HCT116 (cell line): ENCODE measurements around the gene NOL4L.

Experiments used
- EGR1 ChIP-seq: IDR thresholded peaks from 2 replicates; pipeline ENCODE4 v1.6.1; 2012; ENCODE audit warnings: low read depth
- ELF1 ChIP-seq: IDR thresholded peaks from 2 replicates; pipeline ENCODE4 v1.6.1; 2012; ENCODE audit warnings: low read depth, borderline replicate concordance
- EZH2 ChIP-seq: fragments of 200-600 bp; sonication (generic); IDR thresholded peaks from 2 replicates; pipeline ENCODE4 v1.6.1; 2017; ENCODE audit warnings: antibody characterized with exemption, mixed run types
- POLR2A ChIP-seq: IDR thresholded peaks from 2 replicates; pipeline ENCODE4 v1.7.0; 2011; ENCODE audit warnings: borderline replicate concordance; ENCODE audit not compliant: insufficient read depth, insufficient read length; ENCODE audit errors: extremely low read depth
- POLR2AphosphoS5 ChIP-seq: IDR thresholded peaks from 2 replicates; pipeline ENCODE4 v1.6.1; 2011; ENCODE audit warnings: mild to moderate bottlenecking, low read depth, low read length, moderate library complexity
- SP1 ChIP-seq: IDR thresholded peaks from 2 replicates; pipeline ENCODE4 v1.6.1; 2012; ENCODE audit warnings: low read depth
- ZNF274 ChIP-seq: fragments of 200-500 bp; sonication (Bioruptor generic); IDR thresholded peaks from 2 replicates; pipeline ENCODE4 v1.6.1; 2014; ENCODE audit warnings: mild to moderate bottlenecking, low read depth, low read length, inconsistent platforms
- TF ChIP-seq, protein P1 (sequence below), 3 experiments: fragments of 200-600 bp in 1 of 3; sonication (generic) in 1 of 3; IDR thresholded peaks in 2 of 3; conservative IDR thresholded peaks in 1 of 3; 2 replicates each; pipeline ENCODE4 v1.5.1; 2012 to 2017; ENCODE audit warnings: low read depth in 2 of 3, low read length in 2 of 3, antibody characterized with exemption in 1 of 3, borderline replicate concordance in 1 of 3, control low read depth in 1 of 3, mild to moderate bottlenecking in 1 of 3, mixed read lengths in 1 of 3, mixed run types in 1 of 3, moderate library complexity in 1 of 3; ENCODE audit not compliant: insufficient read depth in 1 of 3
- TF ChIP-seq, protein P2 (sequence below): IDR thresholded peaks from 2 replicates; pipeline ENCODE4 v1.6.1; 2012
- TF ChIP-seq, protein P3 (sequence below): IDR thresholded peaks from 2 replicates; pipeline ENCODE4 v1.6.1; 2012; ENCODE audit warnings: low read depth
- TF ChIP-seq, protein P4 (sequence below): IDR thresholded peaks from 2 replicates; pipeline ENCODE4 v1.6.1; 2011; ENCODE audit warnings: mild to moderate bottlenecking, low read length, moderate library complexity; ENCODE audit not compliant: insufficient replicate concordance; ENCODE audit errors: extremely low read depth

DNA sequence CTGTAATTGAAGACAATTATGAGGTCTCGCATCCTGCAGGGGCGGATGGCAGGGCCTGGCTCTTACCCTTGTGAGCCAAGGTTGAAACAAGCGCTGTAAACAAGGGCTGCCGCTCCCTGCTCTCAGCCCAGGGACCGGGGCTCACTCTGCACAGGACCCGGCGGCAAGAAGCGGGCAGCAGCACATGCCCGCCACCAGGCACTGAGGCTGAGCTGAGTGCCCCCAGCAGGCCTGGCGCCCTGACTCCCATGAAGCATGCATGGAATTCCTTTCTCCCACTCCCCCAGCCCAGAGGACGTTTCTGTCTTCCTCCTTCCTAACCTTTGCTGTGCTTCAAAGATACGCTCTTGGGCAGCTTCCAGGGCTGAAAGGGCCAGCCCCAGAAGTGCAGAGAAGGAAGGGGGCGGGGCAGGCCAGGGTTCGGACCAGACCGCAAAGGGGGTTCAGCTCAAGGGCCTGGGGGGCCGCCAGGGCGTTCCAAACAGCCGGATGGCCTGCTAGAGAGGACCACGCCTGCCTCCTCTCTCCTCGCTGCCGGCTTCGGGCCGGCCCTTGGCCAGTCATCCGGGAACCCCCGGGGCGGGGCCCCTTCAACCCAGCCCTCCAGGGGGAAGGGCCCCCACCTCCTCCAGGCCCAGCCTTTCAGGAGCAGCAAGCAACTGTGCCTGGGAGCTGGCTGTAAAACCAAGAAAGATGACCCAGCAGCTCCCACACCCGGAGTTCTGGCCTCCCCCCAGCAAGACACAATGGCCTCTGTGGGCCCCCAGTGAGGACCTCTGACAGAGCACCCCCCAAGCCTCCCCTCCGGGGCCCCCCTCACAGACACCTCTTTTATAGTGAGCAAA is 109.9 kb downstream of the NOL4L start:
- TF ChIP-seq, protein P1, sequence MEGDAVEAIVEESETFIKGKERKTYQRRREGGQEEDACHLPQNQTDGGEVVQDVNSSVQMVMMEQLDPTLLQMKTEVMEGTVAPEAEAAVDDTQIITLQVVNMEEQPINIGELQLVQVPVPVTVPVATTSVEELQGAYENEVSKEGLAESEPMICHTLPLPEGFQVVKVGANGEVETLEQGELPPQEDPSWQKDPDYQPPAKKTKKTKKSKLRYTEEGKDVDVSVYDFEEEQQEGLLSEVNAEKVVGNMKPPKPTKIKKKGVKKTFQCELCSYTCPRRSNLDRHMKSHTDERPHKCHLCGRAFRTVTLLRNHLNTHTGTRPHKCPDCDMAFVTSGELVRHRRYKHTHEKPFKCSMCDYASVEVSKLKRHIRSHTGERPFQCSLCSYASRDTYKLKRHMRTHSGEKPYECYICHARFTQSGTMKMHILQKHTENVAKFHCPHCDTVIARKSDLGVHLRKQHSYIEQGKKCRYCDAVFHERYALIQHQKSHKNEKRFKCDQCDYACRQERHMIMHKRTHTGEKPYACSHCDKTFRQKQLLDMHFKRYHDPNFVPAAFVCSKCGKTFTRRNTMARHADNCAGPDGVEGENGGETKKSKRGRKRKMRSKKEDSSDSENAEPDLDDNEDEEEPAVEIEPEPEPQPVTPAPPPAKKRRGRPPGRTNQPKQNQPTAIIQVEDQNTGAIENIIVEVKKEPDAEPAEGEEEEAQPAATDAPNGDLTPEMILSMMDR (IDR thresholded peaks at IDR 0.05 in 2 of 3, conservative IDR thresholded peaks at IDR 0.05 in 1 of 3; ENCODE audit: borderline replicate concordance in 1 of 3, insufficient read depth in 1 of 3, low read depth in 2 of 3, low read length in 2 of 3), result no peak
- TF ChIP-seq SP1 (no peak), POLR2AphosphoS5 (no peak), EZH2 (no peak), ZNF274 (no peak), POLR2A (no peak), EGR1 (no peak), ELF1 (no peak)
- TF ChIP-seq, protein P2, sequence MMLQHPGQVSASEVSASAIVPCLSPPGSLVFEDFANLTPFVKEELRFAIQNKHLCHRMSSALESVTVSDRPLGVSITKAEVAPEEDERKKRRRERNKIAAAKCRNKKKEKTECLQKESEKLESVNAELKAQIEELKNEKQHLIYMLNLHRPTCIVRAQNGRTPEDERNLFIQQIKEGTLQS, result no peak
- TF ChIP-seq, protein P3, sequence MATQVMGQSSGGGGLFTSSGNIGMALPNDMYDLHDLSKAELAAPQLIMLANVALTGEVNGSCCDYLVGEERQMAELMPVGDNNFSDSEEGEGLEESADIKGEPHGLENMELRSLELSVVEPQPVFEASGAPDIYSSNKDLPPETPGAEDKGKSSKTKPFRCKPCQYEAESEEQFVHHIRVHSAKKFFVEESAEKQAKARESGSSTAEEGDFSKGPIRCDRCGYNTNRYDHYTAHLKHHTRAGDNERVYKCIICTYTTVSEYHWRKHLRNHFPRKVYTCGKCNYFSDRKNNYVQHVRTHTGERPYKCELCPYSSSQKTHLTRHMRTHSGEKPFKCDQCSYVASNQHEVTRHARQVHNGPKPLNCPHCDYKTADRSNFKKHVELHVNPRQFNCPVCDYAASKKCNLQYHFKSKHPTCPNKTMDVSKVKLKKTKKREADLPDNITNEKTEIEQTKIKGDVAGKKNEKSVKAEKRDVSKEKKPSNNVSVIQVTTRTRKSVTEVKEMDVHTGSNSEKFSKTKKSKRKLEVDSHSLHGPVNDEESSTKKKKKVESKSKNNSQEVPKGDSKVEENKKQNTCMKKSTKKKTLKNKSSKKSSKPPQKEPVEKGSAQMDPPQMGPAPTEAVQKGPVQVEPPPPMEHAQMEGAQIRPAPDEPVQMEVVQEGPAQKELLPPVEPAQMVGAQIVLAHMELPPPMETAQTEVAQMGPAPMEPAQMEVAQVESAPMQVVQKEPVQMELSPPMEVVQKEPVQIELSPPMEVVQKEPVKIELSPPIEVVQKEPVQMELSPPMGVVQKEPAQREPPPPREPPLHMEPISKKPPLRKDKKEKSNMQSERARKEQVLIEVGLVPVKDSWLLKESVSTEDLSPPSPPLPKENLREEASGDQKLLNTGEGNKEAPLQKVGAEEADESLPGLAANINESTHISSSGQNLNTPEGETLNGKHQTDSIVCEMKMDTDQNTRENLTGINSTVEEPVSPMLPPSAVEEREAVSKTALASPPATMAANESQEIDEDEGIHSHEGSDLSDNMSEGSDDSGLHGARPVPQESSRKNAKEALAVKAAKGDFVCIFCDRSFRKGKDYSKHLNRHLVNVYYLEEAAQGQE, result no peak
- TF ChIP-seq, protein P4, sequence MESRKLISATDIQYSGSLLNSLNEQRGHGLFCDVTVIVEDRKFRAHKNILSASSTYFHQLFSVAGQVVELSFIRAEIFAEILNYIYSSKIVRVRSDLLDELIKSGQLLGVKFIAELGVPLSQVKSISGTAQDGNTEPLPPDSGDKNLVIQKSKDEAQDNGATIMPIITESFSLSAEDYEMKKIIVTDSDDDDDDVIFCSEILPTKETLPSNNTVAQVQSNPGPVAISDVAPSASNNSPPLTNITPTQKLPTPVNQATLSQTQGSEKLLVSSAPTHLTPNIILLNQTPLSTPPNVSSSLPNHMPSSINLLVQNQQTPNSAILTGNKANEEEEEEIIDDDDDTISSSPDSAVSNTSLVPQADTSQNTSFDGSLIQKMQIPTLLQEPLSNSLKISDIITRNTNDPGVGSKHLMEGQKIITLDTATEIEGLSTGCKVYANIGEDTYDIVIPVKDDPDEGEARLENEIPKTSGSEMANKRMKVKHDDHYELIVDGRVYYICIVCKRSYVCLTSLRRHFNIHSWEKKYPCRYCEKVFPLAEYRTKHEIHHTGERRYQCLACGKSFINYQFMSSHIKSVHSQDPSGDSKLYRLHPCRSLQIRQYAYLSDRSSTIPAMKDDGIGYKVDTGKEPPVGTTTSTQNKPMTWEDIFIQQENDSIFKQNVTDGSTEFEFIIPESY, result no peak
